GM12878 (cell line): ENCODE results near the gene POP7. TPM values are rescaled to one million over a fixed set of nuclear protein-coding genes. Genes with fewer than 3 reads are reported as not detected.

Experiments used
- CREM ChIP-seq: IDR thresholded peaks from 2 replicates; pipeline ENCODE4 v1.6.1; 2014; ENCODE audit warnings: antibody characterized with exemption, low read depth
- CTCF ChIP-seq, 3 experiments: IDR thresholded peaks in 2 of 3; conservative IDR thresholded peaks in 1 of 3; 2 replicates each; pipeline ENCODE4 v1.5.1; 2011; ENCODE audit warnings: low read depth in 3 of 3, low read length in 3 of 3, mild to moderate bottlenecking in 3 of 3, control low read depth in 2 of 3, moderate library complexity in 2 of 3, inconsistent platforms in 1 of 3, mixed read lengths in 1 of 3; ENCODE audit not compliant: control insufficient read depth in 2 of 3, insufficient read depth in 1 of 3; ENCODE audit errors: extremely low read depth in 1 of 3
- E2F8 ChIP-seq: fragments of 450-650 bp; IDR thresholded peaks from 2 replicates; pipeline ENCODE4 v1.6.1; 2018; ENCODE audit warnings: mild to moderate bottlenecking, low read depth, moderate library complexity; ENCODE audit not compliant: partially characterized antibody
- HDAC6 ChIP-seq: fragments of 200-600 bp; sonication (generic); IDR thresholded peaks from one replicate; pipeline ENCODE4 v1.8.0; 2017; ENCODE audit warnings: antibody characterized with exemption; ENCODE audit not compliant: unreplicated experiment
- HDGF ChIP-seq: fragments of 450-650 bp; IDR thresholded peaks from 2 replicates; pipeline ENCODE4 v1.6.1; 2016; ENCODE audit warnings: antibody characterized with exemption
- IKZF2 ChIP-seq, 2 experiments: fragments of 450-650 bp; IDR thresholded peaks; 2 replicates each; pipeline ENCODE4 v1.6.1; 2017; ENCODE audit warnings: mild to moderate bottlenecking in 2 of 2, moderate library complexity in 2 of 2
- MAX ChIP-seq: IDR thresholded peaks from 2 replicates; pipeline ENCODE4 v1.6.1; 2012; ENCODE audit warnings: low read depth, low read length, improper control_type of control experiment
- MEF2A ChIP-seq: IDR thresholded peaks from 2 replicates; pipeline ENCODE4 v1.6.1; 2011; ENCODE audit warnings: low read depth, mild to moderate bottlenecking, low read length, moderate library complexity; ENCODE audit not compliant: insufficient read depth
- MLLT1 ChIP-seq: fragments of 450-650 bp; IDR thresholded peaks from 2 replicates; pipeline ENCODE4 v1.6.1; 2016; ENCODE audit warnings: mild to moderate bottlenecking
- NFYB ChIP-seq: IDR thresholded peaks from 2 replicates; pipeline ENCODE4 v1.6.1; 2011; ENCODE audit warnings: low read depth, mild to moderate bottlenecking, low read length, improper control_type of control experiment, moderate library complexity; ENCODE audit not compliant: insufficient read depth
- POLR2A ChIP-seq: IDR thresholded peaks from 2 replicates; pipeline ENCODE4 v1.6.1; 2011; ENCODE audit warnings: low read depth, mild to moderate bottlenecking, low read length
- RAD21 ChIP-seq: IDR thresholded peaks from 2 replicates; pipeline ENCODE4 v1.6.1; 2011; ENCODE audit warnings: mild to moderate bottlenecking, low read depth, low read length, moderate library complexity; ENCODE audit not compliant: insufficient read depth
- RB1 ChIP-seq: fragments of 450-650 bp; formaldehyde crosslinking; IDR thresholded peaks from 2 replicates; pipeline ENCODE4 v1.6.1; 2017; ENCODE audit warnings: mild to moderate bottlenecking, borderline replicate concordance
- USF1 ChIP-seq: IDR thresholded peaks from 2 replicates; pipeline ENCODE4 v1.6.1; 2011; ENCODE audit warnings: borderline replicate concordance, low read depth, mild to moderate bottlenecking, moderate library complexity, mixed read lengths, low read length; ENCODE audit not compliant: insufficient read depth; ENCODE audit errors: extremely low read length
- ZZZ3 ChIP-seq: IDR thresholded peaks from 2 replicates; pipeline ENCODE4 v1.6.1; 2011; ENCODE audit warnings: low read depth; ENCODE audit not compliant: control insufficient read depth, insufficient read length
- polyA plus RNA-seq, 11 experiments: library from polyadenylated mRNA; depleted of rRNA in 4 of 11; unstranded in 6 of 11; stranded (reverse) in 5 of 11; fragments of >200 nt; fragmentation: Nextera tagmentation in 4 of 11; fragmentation: Illumina TruSeq in 1 of 11; extraction: Ambion mirVana in 4 of 11; extraction: Trizol in 1 of 11; gene quantifications; 1 replicate in 1 of 11; 2 replicates in 10 of 11; pipeline versions ENCODE4 v1.2.1 to v1.2.3, GENCODE V29; 2011 to 2016; ENCODE audit warnings: inconsistent platforms in 2 of 11, missing spikeins in 2 of 11, low read depth in 1 of 11
- total RNA-seq, 4 experiments: library from RNA; depleted of rRNA in 3 of 4; stranded (reverse); fragments of >200 nt in 3 of 4; fragmentation: Illumina TruSeq in 1 of 4; extraction: Trizol in 1 of 4; gene quantifications; 2 replicates each; pipeline versions ENCODE4 v1.2.1 to v1.2.3, GENCODE V29; 2013 to 2021

The POP7 gene
- total and polyA plus RNA-seq, 10 of the 15 experiments (the other 5 are each of a cell fraction or from before 2014, with no cell fraction given), result 12.1 to 148 (median 51.7) TPM

GRCh38 chr7:100691676-100692577, 14.0 kb upstream of the POP7 start (continued):
- TF ChIP-seq E2F8 (peak; percentile 40), RAD21 (peak; percentile 83), HDAC6 (no peak), MEF2A (no peak), RB1 (peak; percentile 84; the same call in 1 of the 2 replicates), CREM (peak; percentile 32; the same call in 1 of the 2 replicates), ZZZ3 (no peak), MAX (no peak), MLLT1 (peak; percentile 75), USF1 (no peak), CTCF (IDR thresholded peaks at IDR 0.05 in 2 of 3, conservative IDR thresholded peaks at IDR 0.05 in 1 of 3; ENCODE audit: control insufficient read depth in 2 of 3, extremely low read depth in 1 of 3, insufficient read depth in 1 of 3, low read depth in 3 of 3, low read length in 3 of 3) (peak; percentile 85 to 90 (median 88)), HDGF (0 out of 2 replicates have a peak, but pooled peaks have one; percentile 49), IKZF2 (IDR thresholded peaks at IDR 0.05) (peak in 1 of 2 experiments; percentile 9; a peak in 1 of 4 replicates), NFYB (no peak), POLR2A (no peak)
